ENCODE data around the gene MYO5C.

Gene MYO5C

DNA sequence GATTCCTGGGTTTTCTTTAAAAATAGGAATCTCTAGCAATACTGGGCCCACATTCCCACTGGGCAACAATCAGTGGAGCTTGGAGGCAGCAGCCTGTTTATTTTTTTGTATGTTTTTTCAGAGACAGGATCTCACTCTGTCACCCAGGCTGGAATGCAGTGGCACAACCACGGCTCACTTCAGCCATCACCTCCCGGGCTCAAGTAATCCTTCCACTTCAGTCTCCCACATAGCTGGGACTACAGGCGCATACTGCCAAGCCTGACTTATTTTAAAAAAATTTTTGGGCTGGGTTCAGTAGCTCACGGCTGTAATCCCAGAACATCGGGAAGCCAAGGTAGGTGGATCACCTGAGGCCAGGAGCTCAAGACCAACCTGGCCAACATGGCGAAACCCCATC, 75.4 kb downstream of the MYO5C start:
- Histone ChIP-seq H3K4me1 (ENCODE audit: control insufficient read depth in 1 of 2, insufficient read depth in 2 of 2, low read length in 2 of 2) (no peaks in the 10 kb centered on the region), H3K36me3 (ENCODE audit: control insufficient read depth in 1 of 2, insufficient read depth in 2 of 2, low read length in 2 of 2) (peaks cover 0 to 10% of the 10 kb centered on the region in 2 donors), H3K27ac (ENCODE audit: low read length) (no peak overlapping the region), H3K27me3 (ENCODE audit: low read depth, low read length) (no peaks in the 10 kb centered on the region), H3K9me3 (ENCODE audit: control insufficient read depth in 1 of 2, low read length in 2 of 2) (no peaks in the 10 kb centered on the region), H3K4me3 (ENCODE audit: low read depth in 1 of 2, low read length in 2 of 2) (no peak overlapping the region)

DNA sequence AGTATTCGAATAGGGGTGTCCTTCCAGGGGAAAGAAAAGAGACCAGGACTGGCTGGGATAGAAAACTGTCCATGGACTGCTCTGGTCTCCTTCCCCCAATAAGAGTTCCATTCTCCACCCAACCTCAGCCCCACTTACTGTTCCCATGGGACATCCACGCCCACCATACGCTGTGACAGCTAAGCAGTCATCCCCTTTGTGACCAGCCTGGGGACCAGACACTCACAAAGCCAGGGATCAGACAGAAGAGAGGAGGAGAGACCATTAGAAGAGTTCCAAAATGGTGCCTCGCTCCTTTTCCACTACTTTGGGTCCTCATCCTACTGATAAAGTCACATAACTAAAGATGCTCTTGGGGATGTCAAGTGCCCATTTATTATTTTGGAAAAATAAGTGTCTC, 76.8 kb downstream of the MYO5C start:
- Histone ChIP-seq H3K4me3 (ENCODE audit: low read depth in 1 of 2, low read length in 2 of 2) (no peak overlapping the region), H3K27ac (ENCODE audit: low read length) (no peak overlapping the region), H3K36me3 (ENCODE audit: control insufficient read depth in 1 of 2, insufficient read depth in 2 of 2, low read length in 2 of 2) (peaks cover 0 to 6% of the 10 kb centered on the region in 2 donors), H3K4me1 (ENCODE audit: control insufficient read depth in 1 of 2, insufficient read depth in 2 of 2, low read length in 2 of 2) (no peaks in the 10 kb centered on the region), H3K27me3 (ENCODE audit: low read depth, low read length) (no peaks in the 10 kb centered on the region), H3K9me3 (ENCODE audit: control insufficient read depth in 1 of 2, low read length in 2 of 2) (no peaks in the 10 kb centered on the region)

DNA sequence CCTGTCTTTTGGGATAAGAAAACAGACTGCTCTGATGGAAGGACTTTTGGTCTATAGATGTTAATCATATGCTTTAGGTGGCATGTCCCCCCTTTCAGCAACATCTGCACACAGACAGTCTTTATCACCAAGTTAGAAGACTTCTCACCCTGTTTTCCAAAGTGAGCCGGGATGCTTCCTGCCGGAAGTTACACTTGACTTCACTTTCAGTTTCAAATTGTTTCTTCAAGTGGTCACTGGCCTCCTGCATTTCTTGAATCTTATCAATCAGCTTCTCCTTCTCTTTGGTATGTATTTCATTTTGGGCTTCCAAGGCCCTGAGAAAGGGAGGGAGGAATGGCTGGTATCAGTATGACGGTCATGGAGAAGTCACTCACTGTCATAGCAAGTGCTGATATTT, 77.2 kb downstream of the MYO5C start:
- Histone ChIP-seq H3K4me1 (ENCODE audit: control insufficient read depth in 1 of 2, insufficient read depth in 2 of 2, low read length in 2 of 2) (no peaks in the 10 kb centered on the region), H3K27me3 (ENCODE audit: low read depth, low read length) (no peaks in the 10 kb centered on the region), H3K4me3 (ENCODE audit: low read depth in 1 of 2, low read length in 2 of 2) (no peak overlapping the region), H3K9me3 (ENCODE audit: control insufficient read depth in 1 of 2, low read length in 2 of 2) (no peaks in the 10 kb centered on the region), H3K36me3 (ENCODE audit: control insufficient read depth in 1 of 2, insufficient read depth in 2 of 2, low read length in 2 of 2) (peaks cover 0 to 6% of the 10 kb centered on the region in 2 donors), H3K27ac (ENCODE audit: low read length) (no peak overlapping the region)

DNA sequence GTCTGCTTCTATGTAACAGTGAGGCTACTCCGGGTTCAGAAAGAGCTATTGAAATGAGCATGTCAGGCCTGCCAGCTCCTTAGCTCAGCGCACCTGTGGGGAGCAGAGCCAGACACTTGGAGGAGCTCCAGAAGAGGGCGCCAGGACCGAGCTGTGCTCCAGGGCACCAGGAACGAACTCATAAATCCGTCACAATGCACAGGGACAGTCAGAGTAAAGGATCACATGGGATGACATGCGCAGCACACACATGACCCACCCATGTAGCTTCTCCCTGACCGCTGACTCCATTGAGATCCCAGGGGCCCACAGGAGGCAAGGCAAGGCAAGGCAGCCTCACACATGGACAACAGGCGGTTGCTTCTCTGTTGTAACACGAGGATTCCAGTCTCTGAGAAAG, 78.4 kb downstream of the MYO5C start:
- peaks cover 0 to 6% of the 10 kb centered on the region in 2 donors for H3K36me3 ChIP-seq (ENCODE audit: control insufficient read depth in 1 of 2, insufficient read depth in 2 of 2, low read length in 2 of 2)
- H3K27ac ChIP-seq (ENCODE audit: low read length) = no peak overlapping the region
- no peaks in the 10 kb centered on the region for H3K4me1 ChIP-seq (ENCODE audit: control insufficient read depth in 1 of 2, insufficient read depth in 2 of 2, low read length in 2 of 2)
- no peak overlapping the region for H3K4me3 ChIP-seq (ENCODE audit: low read depth in 1 of 2, low read length in 2 of 2)
- H3K9me3 ChIP-seq (ENCODE audit: control insufficient read depth in 1 of 2, low read length in 2 of 2) = no peaks in the 10 kb centered on the region
- no peaks in the 10 kb centered on the region for H3K27me3 ChIP-seq (ENCODE audit: low read depth, low read length)

DNA sequence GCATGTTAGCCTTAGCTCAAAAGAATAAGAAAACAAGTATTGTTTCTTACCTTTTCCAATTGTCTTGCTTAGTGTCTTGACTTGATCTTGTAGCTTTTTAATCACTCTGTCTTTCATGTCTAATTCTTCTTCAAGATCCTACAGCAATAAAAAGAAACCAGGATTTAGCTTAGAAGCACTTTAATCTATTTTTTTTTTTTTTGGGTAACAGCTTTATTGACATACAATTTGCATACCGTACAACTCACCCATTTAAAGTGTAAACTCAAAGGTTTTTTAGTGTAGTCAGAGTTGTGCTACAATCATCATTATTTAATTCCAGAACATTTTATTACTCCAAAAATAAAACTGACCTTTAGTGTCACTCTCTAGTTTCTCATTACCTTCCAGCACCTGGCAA, 81.1 kb downstream of the MYO5C start:
- Histone ChIP-seq H3K27me3 (ENCODE audit: low read depth, low read length) (no peaks in the 10 kb centered on the region), H3K9me3 (ENCODE audit: control insufficient read depth in 1 of 2, low read length in 2 of 2) (no peaks in the 10 kb centered on the region), H3K4me3 (ENCODE audit: low read depth in 1 of 2, low read length in 2 of 2) (no peak overlapping the region), H3K36me3 (ENCODE audit: control insufficient read depth in 1 of 2, insufficient read depth in 2 of 2, low read length in 2 of 2) (peaks cover 0 to 6% of the 10 kb centered on the region in 2 donors), H3K27ac (ENCODE audit: low read length) (no peak overlapping the region), H3K4me1 (ENCODE audit: control insufficient read depth in 1 of 2, insufficient read depth in 2 of 2, low read length in 2 of 2) (no peaks in the 10 kb centered on the region)

DNA sequence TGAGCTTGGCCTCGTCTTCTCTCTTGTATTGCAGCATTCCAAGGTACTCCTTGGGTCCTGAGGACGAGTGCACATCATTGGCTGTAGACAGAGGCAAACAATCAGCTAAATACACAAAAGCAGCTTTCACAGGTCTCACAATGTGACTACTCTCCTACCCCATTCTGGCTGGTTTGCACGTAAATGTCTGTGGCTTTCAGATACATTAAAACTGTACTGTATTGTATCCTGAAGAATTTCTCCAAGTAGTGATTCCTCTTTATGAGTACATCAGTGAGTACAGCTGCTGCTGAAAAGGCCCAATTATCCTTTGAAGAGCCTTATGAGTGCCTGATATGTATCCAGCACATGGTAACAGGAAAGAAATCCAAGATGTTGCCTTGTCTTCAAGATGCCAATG, 82.4 kb downstream of the MYO5C start:
- Histone ChIP-seq H3K9me3 (ENCODE audit: control insufficient read depth in 1 of 2, low read length in 2 of 2) (no peaks in the 10 kb centered on the region), H3K4me3 (ENCODE audit: low read depth in 1 of 2, low read length in 2 of 2) (no peak overlapping the region), H3K27me3 (ENCODE audit: low read depth, low read length) (no peaks in the 10 kb centered on the region), H3K36me3 (ENCODE audit: control insufficient read depth in 1 of 2, insufficient read depth in 2 of 2, low read length in 2 of 2) (peaks cover 0 to 3% of the 10 kb centered on the region in 2 donors), H3K27ac (ENCODE audit: low read length) (no peak overlapping the region), H3K4me1 (ENCODE audit: control insufficient read depth in 1 of 2, insufficient read depth in 2 of 2, low read length in 2 of 2) (no peaks in the 10 kb centered on the region)

DNA sequence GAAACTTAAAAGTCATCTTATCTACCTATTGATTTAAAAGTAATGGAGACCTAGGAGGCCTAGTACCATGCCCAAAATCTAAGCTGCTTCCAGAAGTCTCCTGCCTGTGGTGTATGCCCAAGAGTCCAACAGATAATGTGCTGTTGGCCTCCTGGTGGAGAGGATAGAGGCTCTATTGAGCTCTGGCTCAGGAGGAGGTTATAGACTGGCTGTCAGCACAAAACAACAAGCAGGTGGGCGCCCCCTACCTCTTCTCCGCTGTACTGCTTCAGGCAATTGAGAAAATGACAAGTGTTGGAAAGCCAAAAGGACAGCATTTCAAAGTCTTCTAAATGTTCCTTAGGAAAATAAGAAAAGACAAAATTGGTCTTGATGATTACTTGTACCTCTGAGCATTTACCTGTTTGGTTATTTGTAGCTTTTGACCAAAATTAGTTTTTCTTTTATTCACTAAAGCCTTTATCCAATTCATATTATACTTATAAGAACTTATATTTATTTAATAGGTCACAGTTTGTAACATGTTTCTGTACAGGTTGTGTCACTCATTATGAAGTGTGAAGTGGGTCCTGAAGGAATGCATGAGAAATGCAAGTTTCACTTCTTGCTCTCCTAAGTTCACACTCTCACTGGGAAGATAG, 87.2 kb downstream of the MYO5C start:
- no peaks in the 10 kb centered on the region for H3K4me1 ChIP-seq (ENCODE audit: control insufficient read depth in 1 of 2, insufficient read depth in 2 of 2, low read length in 2 of 2)

DNA sequence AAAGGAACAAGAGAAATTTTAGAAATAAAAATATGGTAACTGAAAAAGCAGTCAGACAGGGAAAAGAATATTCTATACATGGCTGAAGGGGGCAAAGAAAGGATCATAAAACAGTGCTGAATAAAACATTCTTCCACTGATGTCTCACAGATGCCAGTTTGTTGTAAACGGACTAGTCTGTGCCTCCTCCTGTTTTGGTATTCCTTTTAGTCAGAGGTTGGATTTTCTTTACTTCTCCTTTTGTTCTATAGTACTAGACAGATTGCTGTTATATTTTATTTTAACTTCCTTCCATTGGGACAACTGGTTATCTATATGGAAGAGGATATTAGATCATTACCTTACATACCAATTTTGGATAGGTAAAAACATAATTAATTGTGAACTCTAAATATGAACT, 88.4 kb downstream of the MYO5C start:
- no peak overlapping the region for H3K4me3 ChIP-seq (ENCODE audit: low read depth in 1 of 2, low read length in 2 of 2)
- H3K4me1 ChIP-seq (ENCODE audit: control insufficient read depth in 1 of 2, insufficient read depth in 2 of 2, low read length in 2 of 2) = no peaks in the 10 kb centered on the region
- no peaks in the 10 kb centered on the region for H3K27me3 ChIP-seq (ENCODE audit: low read depth, low read length)
- H3K27ac ChIP-seq (ENCODE audit: low read length) = no peak overlapping the region
- no peaks in the 10 kb centered on the region for H3K9me3 ChIP-seq (ENCODE audit: control insufficient read depth in 1 of 2, low read length in 2 of 2)
- no peaks in the 10 kb centered on the region for H3K36me3 ChIP-seq (ENCODE audit: control insufficient read depth in 1 of 2, insufficient read depth in 2 of 2, low read length in 2 of 2)

More for the DNA sequence above, 87.2 kb downstream of the MYO5C start:
- H3K36me3 ChIP-seq (ENCODE audit: control insufficient read depth in 1 of 2, insufficient read depth in 2 of 2, low read length in 2 of 2) = no peaks in the 10 kb centered on the region
- H3K4me3 ChIP-seq (ENCODE audit: low read depth in 1 of 2, low read length in 2 of 2) = no peak overlapping the region
- H3K27me3 ChIP-seq (ENCODE audit: low read depth, low read length) = no peaks in the 10 kb centered on the region
- H3K9me3 ChIP-seq (ENCODE audit: control insufficient read depth in 1 of 2, low read length in 2 of 2) = no peaks in the 10 kb centered on the region
- H3K27ac ChIP-seq (ENCODE audit: low read length) = no peak overlapping the region

DNA sequence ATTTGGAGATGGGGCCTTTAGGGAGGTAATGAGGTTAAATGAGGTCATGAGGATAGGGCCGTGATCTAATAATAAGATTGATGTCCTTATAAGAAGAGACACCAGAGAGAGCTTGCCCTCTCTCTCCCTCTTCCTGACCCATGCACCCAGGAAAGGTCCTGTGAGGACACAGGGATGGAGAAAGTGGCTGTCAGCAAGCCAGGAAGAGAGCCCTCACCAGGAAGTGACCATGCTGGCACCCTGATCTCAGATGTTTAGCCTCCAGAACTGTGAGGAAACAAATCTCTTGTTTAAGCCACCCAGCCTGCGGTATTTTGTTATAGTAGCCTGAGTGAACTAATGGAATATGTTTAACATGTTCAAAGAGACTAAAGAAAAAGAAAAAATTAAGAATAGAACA, 89.2 kb downstream of the MYO5C start:
- Histone ChIP-seq H3K27ac (ENCODE audit: low read length) (no peak overlapping the region), H3K9me3 (ENCODE audit: control insufficient read depth in 1 of 2, low read length in 2 of 2) (no peaks in the 10 kb centered on the region), H3K4me1 (ENCODE audit: control insufficient read depth in 1 of 2, insufficient read depth in 2 of 2, low read length in 2 of 2) (no peaks in the 10 kb centered on the region), H3K27me3 (ENCODE audit: low read depth, low read length) (no peaks in the 10 kb centered on the region), H3K4me3 (ENCODE audit: low read depth in 1 of 2, low read length in 2 of 2) (no peak overlapping the region), H3K36me3 (ENCODE audit: control insufficient read depth in 1 of 2, insufficient read depth in 2 of 2, low read length in 2 of 2) (no peaks in the 10 kb centered on the region)

DNA sequence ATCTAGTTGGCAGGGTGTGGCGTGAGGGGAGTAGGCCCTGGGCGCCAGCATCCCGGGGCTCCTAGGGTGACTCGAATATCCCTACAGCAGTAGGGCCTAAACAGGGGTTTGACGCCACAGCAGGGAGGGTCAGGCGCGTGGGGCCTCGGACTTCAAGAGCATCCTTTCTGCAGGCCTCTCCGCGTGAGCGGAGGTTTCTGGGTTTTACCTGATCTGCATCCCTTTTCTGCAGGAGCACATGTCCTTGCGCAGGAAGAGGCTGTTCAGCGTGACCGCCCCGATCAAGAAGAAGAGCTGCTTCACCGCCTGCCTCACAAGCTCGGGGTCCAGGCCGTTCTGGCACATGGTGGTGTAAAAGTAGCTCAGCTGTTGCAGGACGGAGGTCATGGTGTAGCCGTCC, 90.9 kb downstream of the MYO5C start:
- Histone ChIP-seq H3K36me3 (ENCODE audit: control insufficient read depth in 1 of 2, insufficient read depth in 2 of 2, low read length in 2 of 2) (no peaks in the 10 kb centered on the region), H3K4me3 (ENCODE audit: low read depth in 1 of 2, low read length in 2 of 2) (no peak overlapping the region), H3K27ac (ENCODE audit: low read length) (no peak overlapping the region), H3K9me3 (ENCODE audit: control insufficient read depth in 1 of 2, low read length in 2 of 2) (no peaks in the 10 kb centered on the region), H3K4me1 (ENCODE audit: control insufficient read depth in 1 of 2, insufficient read depth in 2 of 2, low read length in 2 of 2) (no peaks in the 10 kb centered on the region), H3K27me3 (ENCODE audit: low read depth, low read length) (no peaks in the 10 kb centered on the region)

DNA sequence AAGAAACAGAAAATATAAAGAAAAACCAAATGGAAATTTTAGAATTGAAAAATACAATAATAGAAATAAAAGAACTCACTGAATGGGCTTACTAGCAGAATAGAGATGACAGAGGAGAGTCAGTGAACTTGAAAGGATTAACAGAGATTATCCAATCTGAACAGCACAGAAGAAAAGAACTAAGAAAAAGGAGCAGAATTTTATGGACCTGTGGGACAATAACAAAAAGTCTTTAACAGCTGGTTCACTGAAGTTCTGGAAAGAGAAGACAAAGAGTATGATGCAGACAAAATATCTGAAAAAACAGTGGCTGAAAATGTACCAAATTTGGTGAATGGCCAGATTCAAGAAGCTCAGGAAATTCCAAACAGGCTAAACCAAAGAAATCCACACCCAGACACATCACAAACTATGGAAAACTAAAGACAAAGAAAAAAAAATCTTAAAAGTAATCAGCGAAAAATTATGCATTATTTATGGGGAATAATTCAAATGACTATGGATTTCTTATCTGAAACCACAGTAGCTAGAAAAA, 94.7 kb downstream of the MYO5C start:
- H3K4me1 ChIP-seq (ENCODE audit: control insufficient read depth in 1 of 2, insufficient read depth in 2 of 2, low read length in 2 of 2) = no peaks in the 10 kb centered on the region
- no peaks in the 10 kb centered on the region for H3K9me3 ChIP-seq (ENCODE audit: control insufficient read depth in 1 of 2, low read length in 2 of 2)
- no peak overlapping the region for H3K27ac ChIP-seq (ENCODE audit: low read length)
- no peak overlapping the region for H3K4me3 ChIP-seq (ENCODE audit: low read depth in 1 of 2, low read length in 2 of 2)
- no peaks in the 10 kb centered on the region for H3K36me3 ChIP-seq (ENCODE audit: control insufficient read depth in 1 of 2, insufficient read depth in 2 of 2, low read length in 2 of 2)
- no peaks in the 10 kb centered on the region for H3K27me3 ChIP-seq (ENCODE audit: low read depth, low read length)

DNA sequence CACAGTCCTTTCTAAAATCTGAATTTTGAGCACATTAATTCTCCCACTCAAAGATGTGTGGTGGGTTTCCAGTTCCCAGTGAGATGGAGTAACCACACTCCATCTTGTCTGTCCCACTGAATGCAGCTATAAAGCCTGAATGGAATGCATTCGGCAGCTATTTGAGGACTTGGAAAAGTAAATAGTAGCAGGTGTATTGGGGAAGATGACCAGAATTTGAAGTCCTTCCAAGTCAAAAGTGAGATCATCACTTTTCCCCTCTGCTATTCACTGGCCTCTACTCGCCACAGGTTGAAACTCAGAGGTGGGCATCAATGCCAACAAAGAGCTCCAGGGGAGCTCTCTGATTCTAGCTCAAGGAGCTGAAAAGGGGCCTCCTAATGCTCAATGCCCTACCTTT, 96.3 kb downstream of the MYO5C start:
- no peaks in the 10 kb centered on the region for H3K36me3 ChIP-seq (ENCODE audit: control insufficient read depth in 1 of 2, insufficient read depth in 2 of 2, low read length in 2 of 2)
- no peaks in the 10 kb centered on the region for H3K27me3 ChIP-seq (ENCODE audit: low read depth, low read length)
- H3K4me3 ChIP-seq (ENCODE audit: low read depth in 1 of 2, low read length in 2 of 2) = no peak overlapping the region
- no peaks in the 10 kb centered on the region for H3K9me3 ChIP-seq (ENCODE audit: control insufficient read depth in 1 of 2, low read length in 2 of 2)
- H3K27ac ChIP-seq (ENCODE audit: low read length) = no peak overlapping the region
- no peaks in the 10 kb centered on the region for H3K4me1 ChIP-seq (ENCODE audit: control insufficient read depth in 1 of 2, insufficient read depth in 2 of 2, low read length in 2 of 2)

Data from muscle layer of duodenum (tissue), 2 donors.